SU-DHL-6 (cell line): Measurements from ENCODE around the gene HSP90AA1.

Experiments used
- EZH2phosphoT487 ChIP-seq: fragments of 200-600 bp; sonication (generic), shearing (Covaris generic); conservative IDR thresholded peaks from 2 replicates; pipeline ENCODE4 v1.6.1; 2018; ENCODE audit warnings: mild to moderate bottlenecking, antibody characterized with exemption, low read length, moderate library complexity, mixed read lengths
- TF ChIP-seq, protein P1 (sequence below): fragments of 200-600 bp; sonication (generic); IDR thresholded peaks from one replicate; pipeline ENCODE4 v1.5.1; 2017; ENCODE audit warnings: antibody characterized with exemption, mild to moderate bottlenecking, low read length, moderate library complexity; ENCODE audit not compliant: insufficient read depth, poor library complexity, severe bottlenecking

DNA sequence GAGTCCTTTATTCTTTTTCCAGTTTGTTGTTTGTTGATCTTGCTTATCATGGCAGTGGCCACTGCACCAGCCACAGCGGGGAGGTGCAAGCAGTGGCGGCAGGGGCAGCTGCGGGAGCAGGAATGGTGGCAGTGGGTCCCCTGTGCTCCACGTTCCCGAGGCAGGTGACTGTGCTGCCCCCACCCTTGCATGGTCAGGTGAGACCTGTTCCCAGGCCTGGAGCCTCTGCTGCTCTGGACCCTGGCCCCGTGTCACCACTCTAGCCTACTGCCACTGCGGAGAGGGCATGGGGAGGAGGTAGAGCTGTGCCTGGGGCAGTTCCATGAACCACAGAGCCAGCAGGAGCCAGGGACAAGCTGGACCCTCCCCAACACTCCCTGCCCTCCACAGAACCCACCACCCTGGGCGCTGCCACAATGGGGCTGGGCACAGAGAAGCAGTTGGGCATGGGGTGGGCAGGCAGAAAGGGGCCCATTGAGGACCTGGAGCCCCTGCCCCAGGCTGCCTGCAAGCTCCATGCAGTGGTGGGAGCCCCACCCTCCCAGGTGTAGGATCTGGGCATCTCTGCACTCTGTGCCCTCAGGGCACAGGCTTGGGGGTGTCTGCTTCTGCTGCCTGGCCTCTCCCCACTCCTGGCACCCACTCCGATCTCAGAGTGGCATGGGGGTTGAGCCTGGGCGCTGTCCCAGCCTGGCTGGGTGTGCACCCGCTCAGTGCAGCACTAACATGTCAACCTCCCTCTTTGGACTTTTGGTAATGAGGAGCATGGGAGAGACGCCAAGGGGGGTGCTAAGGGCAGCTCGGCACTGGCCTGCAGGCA, 29.7 kb upstream of the HSP90AA1 start:
- TF ChIP-seq, protein P1, sequence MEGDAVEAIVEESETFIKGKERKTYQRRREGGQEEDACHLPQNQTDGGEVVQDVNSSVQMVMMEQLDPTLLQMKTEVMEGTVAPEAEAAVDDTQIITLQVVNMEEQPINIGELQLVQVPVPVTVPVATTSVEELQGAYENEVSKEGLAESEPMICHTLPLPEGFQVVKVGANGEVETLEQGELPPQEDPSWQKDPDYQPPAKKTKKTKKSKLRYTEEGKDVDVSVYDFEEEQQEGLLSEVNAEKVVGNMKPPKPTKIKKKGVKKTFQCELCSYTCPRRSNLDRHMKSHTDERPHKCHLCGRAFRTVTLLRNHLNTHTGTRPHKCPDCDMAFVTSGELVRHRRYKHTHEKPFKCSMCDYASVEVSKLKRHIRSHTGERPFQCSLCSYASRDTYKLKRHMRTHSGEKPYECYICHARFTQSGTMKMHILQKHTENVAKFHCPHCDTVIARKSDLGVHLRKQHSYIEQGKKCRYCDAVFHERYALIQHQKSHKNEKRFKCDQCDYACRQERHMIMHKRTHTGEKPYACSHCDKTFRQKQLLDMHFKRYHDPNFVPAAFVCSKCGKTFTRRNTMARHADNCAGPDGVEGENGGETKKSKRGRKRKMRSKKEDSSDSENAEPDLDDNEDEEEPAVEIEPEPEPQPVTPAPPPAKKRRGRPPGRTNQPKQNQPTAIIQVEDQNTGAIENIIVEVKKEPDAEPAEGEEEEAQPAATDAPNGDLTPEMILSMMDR, result no peak
- TF ChIP-seq EZH2phosphoT487, result no peak
